Activated B cell treated with CpG ODN at 0.5 μM for 24 hours (primary cell): ENCODE measurements around the gene EYS. TPM values are rescaled to one million over a fixed set of nuclear protein-coding genes. Genes with fewer than 3 reads are reported as not detected.
"Not testable (repeated sequence)": the region's sequence is repeated elsewhere in the genome, so short reads cannot be mapped to it uniquely, and the experiment has no call there.

ENCODE experiments used
- ATAC-seq: fragments of 200-7000 bp; cut with Tn5 transposase; one replicate; pipeline ENCODE4 v1.10.0; 2021; ENCODE audit warnings: low read depth, mild to moderate bottlenecking, moderate library complexity
- CTCF ChIA-PET: fragments of 350-600 bp; sonication (Branson Sonifier 250); formaldehyde crosslinking; loops from one replicate; lab custom pipeline; 2021; ENCODE audit warnings: antibody characterized with exemption; lab: Charles Lee
- POLR2A ChIA-PET: fragments of 350-600 bp; sonication (Branson Sonifier 250); formaldehyde crosslinking; loops from one replicate; lab custom pipeline; 2021; ENCODE audit warnings: antibody characterized with exemption; lab: Charles Lee
- DNase-seq: peaks from one replicate; pipeline ENCODE4 v3.0.0; 2022
- H3K27ac Mint-ChIP-seq: one replicate; pipeline ENCODE4 v1.8.0; 2020; ENCODE audit warnings: mixed read lengths
- H3K27me3 Mint-ChIP-seq: one replicate; pipeline ENCODE4 v1.8.0; 2021; ENCODE audit warnings: mixed read lengths
- H3K36me3 Mint-ChIP-seq: one replicate; pipeline ENCODE4 v1.8.0; 2021; ENCODE audit warnings: low read depth, mixed read lengths
- H3K4me1 Mint-ChIP-seq: one replicate; pipeline ENCODE4 v1.8.0; 2021; ENCODE audit warnings: mixed read lengths
- H3K4me3 Mint-ChIP-seq: one replicate; pipeline ENCODE4 v1.8.0; 2020; ENCODE audit warnings: mild to moderate bottlenecking, mixed read lengths
- H3K9me3 Mint-ChIP-seq: one replicate; pipeline ENCODE4 v1.8.0; 2020; ENCODE audit warnings: mixed read lengths
- intact Hi-C: fragments of 100-400 bp; cut with micrococcal nuclease; formaldehyde crosslinking; loops from one replicate; pipeline ENCODE4 v1.15.1; 2024
- total RNA-seq: library from RNA; stranded (reverse); gene quantifications from 2 replicates; pipeline ENCODE4 v1.2.3, GENCODE V29; 2022
- TF ChIP-seq, protein P1 (sequence below): fragments of 200-600 bp; IDR thresholded peaks from one replicate; pipeline ENCODE4 v1.8.0; 2022; ENCODE audit warnings: antibody characterized with exemption, mild to moderate bottlenecking

EYS gene
- total RNA-seq, 1 donor from 2014 or later, result not detected

DNA sequence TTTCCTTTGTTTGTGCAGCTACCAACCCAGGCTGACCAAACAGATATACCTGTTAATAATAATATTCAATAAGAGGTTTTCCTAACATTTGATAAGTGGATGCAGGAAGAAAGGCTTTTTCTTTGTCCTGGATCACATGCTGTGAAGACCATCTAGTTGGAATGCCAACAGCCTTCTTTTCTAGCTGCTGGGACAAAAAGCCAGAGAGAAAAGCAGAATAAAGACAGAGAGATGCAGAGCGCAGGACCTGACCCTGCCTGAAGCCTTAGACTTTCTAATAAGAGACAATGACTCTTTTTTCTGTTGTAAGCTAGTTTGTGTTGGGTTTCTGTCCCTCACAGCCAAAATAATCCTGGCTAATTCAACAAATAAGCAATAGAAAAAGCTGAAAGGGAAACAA, 1763.2 kb downstream of the EYS start:
- TF ChIP-seq, protein P1, sequence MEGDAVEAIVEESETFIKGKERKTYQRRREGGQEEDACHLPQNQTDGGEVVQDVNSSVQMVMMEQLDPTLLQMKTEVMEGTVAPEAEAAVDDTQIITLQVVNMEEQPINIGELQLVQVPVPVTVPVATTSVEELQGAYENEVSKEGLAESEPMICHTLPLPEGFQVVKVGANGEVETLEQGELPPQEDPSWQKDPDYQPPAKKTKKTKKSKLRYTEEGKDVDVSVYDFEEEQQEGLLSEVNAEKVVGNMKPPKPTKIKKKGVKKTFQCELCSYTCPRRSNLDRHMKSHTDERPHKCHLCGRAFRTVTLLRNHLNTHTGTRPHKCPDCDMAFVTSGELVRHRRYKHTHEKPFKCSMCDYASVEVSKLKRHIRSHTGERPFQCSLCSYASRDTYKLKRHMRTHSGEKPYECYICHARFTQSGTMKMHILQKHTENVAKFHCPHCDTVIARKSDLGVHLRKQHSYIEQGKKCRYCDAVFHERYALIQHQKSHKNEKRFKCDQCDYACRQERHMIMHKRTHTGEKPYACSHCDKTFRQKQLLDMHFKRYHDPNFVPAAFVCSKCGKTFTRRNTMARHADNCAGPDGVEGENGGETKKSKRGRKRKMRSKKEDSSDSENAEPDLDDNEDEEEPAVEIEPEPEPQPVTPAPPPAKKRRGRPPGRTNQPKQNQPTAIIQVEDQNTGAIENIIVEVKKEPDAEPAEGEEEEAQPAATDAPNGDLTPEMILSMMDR, result no peak
- H3K27ac Mint-ChIP-seq, result no peak overlapping the region
- intact Hi-C loops, result no loop called here
- H3K4me3 Mint-ChIP-seq, result no peak overlapping the region
- no peaks in the 10 kb centered on the region for H3K27me3 Mint-ChIP-seq
- no peaks in the 10 kb centered on the region for H3K36me3 Mint-ChIP-seq
- POLR2A ChIA-PET, result no interaction called here
- H3K4me1 Mint-ChIP-seq, result no peaks in the 10 kb centered on the region
- ATAC-seq (no peak), DNase-seq (no peak)
- CTCF ChIA-PET, result no interaction called here
- H3K9me3 Mint-ChIP-seq, result peaks cover 3% of the 10 kb centered on the region

DNA sequence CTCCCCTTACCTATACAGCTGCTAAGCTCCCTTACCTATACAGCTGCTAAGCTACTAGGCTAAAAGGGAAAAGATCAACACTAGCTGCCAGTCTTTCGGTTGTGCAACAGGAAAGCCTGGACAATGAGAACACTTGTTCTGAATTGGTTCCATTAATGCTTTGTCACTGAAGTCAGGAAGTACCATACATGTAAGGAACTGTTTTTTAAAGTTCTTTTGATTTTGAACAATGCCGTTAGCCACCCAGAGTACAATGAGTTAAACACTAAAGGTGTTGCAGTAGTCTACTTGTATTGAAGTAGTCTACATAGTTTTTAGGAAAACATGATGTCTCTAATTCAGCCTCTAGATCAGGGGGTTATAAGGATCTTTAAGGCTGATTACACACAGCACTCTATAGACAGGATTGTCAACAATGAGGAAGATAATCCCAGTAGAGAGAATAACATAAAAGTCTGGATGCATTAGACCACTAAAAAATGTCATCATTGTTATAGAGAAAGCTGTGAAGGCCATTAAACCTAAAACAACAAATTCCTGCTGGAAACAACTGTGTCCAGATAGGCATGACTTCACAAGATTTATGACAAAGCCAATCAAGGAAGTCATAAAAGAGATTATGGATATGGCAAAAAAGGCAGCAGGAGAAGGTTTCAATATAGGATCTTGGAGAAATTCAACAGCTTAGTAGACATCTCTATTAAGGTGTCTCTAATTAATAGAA, 1765.1 kb downstream of the EYS start:
- ChIA-PET CTCF (no interaction called here), POLR2A (no interaction called here)
- no peak for DNase-seq
- Mint-ChIP-seq H3K27ac (no peak overlapping the region), H3K4me1 (no peaks in the 10 kb centered on the region), H3K36me3 (no peaks in the 10 kb centered on the region), H3K27me3 (no peaks in the 10 kb centered on the region), H3K4me3 (no peak overlapping the region), H3K9me3 (peaks cover 3% of the 10 kb centered on the region)
- TF ChIP-seq, protein P1, result no peak
- intact Hi-C loops, result no loop called here
- no peak for ATAC-seq

DNA sequence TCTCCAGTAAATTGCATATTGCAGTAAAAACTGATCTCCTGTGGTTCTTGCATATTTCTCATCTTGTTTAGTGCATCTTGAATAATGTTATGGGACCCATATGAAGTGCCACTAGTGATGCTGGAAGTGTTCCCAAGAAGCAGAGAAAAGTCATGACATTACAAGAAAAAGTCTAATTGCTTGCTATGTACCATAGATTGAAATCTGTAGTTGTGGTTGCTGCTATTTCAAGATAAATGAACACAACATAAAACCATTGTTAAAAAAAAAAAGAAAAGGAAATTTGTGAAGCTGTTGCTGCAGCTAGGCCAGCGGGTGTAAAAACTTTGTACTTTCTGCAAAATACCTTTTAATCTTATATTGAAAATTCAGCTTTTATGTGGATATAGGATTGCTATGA, 1767.0 kb downstream of the EYS start:
- H3K36me3 Mint-ChIP-seq, result no peaks in the 10 kb centered on the region
- ATAC-seq, result no peak

DNA sequence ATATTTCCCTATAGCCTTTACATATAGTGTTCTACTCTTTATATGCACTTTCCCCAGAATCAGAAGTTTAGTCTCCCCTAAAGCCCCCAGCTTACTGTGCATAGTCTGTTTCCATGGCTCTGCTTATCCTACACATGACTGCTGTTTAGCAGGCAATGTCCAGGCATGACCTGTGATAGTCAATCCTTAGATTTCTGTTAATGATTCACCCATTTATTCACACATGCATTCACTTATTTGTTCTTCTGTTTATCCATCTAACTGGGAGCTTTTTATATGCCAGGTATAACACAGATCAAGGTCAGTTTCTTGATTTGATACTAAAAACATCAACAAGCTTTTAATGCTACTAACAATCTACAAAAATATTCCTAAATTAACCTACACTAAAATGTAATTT, 1770.6 kb downstream of the EYS start:
- ChIA-PET CTCF (no interaction called here), POLR2A (no interaction called here)
- H3K9me3 Mint-ChIP-seq, result no peaks in the 10 kb centered on the region

More for the DNA sequence above, 1767.0 kb downstream of the EYS start:
- CTCF ChIA-PET, result no interaction called here
- TF ChIP-seq, protein P1, result no peak
- DNase-seq, result no peak
- H3K27me3 Mint-ChIP-seq, result no peaks in the 10 kb centered on the region
- peaks cover 2% of the 10 kb centered on the region for H3K9me3 Mint-ChIP-seq
- intact Hi-C loops, result no loop called here
- POLR2A ChIA-PET, result no interaction called here
- no peak overlapping the region for H3K4me3 Mint-ChIP-seq
- H3K4me1 Mint-ChIP-seq, result no peaks in the 10 kb centered on the region
- H3K27ac Mint-ChIP-seq, result no peak overlapping the region

DNA sequence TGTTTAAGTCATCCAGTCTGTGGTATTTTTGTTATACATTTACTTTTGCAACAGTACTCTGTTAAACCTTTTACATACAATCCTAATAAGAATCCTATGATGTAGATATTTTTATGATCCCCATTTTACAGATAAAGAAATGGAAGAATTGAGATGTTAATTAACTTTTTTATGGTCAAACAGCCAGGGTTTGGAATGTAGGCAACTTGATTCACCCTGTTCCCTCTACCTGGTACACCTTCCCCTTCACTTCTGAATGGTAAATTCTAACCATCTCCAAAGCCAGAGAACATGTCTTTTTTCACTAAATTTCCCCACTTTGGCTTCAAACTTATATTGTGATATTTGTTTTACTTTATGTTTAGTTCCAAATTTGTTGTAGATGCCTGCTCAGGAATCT, 1771.3 kb downstream of the EYS start:
- ChIA-PET CTCF (no interaction called here), POLR2A (no interaction called here)
- TF ChIP-seq, protein P1, result no peak
- Mint-ChIP-seq H3K4me1 (no peaks in the 10 kb centered on the region), H3K36me3 (no peaks in the 10 kb centered on the region), H3K9me3 (no peaks in the 10 kb centered on the region), H3K27me3 (no peaks in the 10 kb centered on the region), H3K27ac (no peak overlapping the region), H3K4me3 (no peak overlapping the region)
- no peak for DNase-seq
- ATAC-seq, result no peak
- intact Hi-C loops, result no loop called here

More for the DNA sequence above, 1770.6 kb downstream of the EYS start:
- Mint-ChIP-seq H3K4me1 (no peaks in the 10 kb centered on the region), H3K27me3 (no peaks in the 10 kb centered on the region), H3K27ac (no peak overlapping the region), H3K36me3 (no peaks in the 10 kb centered on the region), H3K4me3 (no peak overlapping the region)
- ATAC-seq (no peak), DNase-seq (no peak)
- intact Hi-C loops, result no loop called here
- TF ChIP-seq, protein P1, result no peak

DNA sequence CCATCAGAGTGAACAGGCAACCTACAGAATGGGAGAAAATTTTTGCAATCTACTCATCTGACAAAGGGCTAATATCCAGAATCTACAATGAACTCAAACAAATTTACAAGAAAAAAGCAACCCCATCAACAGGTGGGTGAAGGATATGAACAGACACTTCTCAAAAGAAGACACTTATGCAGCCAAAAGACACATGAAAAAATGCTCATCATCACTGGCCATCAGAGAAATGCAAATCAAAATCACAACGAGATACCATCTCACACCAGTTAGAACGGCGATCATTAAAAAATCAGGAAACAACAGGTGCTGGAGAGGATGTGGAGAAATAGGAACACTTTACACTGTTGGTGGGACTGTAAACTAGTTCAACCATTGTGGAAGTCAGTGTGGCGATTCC, 1773.1 kb downstream of the EYS start:
- CTCF ChIA-PET, H3K36me3 Mint-ChIP-seq, H3K4me1 Mint-ChIP-seq, intact Hi-C loops, H3K27me3 Mint-ChIP-seq, POLR2A ChIA-PET, ATAC-seq, DNase-seq, H3K9me3 Mint-ChIP-seq, H3K27ac Mint-ChIP-seq, H3K4me3 Mint-ChIP-seq: not testable (repeated sequence)
